Middle frontal gyrus (tissue), 1 donor: ENCODE measurements around the gene CTPS1.

Experiments used
- DNase-seq: peaks from one replicate; pipeline ENCODE4 v3.0.0-alpha.2; 2015; ENCODE audit warnings: low spot score; ENCODE audit errors: extremely low spot score

Gene CTPS1

GRCh38 chr1:41023279-41023990 lies 43.9 kb downstream of the CTPS1 start:
- no peak for DNase-seq

GRCh38 chr1:41024953-41025352 lies 45.5 kb downstream of the CTPS1 start:
- no peak for DNase-seq

GRCh38 chr1:41025979-41026819 lies 46.7 kb downstream of the CTPS1 start:
- no peak for DNase-seq

- DNase-seq, result no peak
Observed at GRCh38 chr1:41028034-41028642, 48.6 kb downstream of the CTPS1 start.

- no peak for DNase-seq
Observed at GRCh38 chr1:41030872-41031616, 51.5 kb downstream of the CTPS1 start.

GRCh38 chr1:41032147-41032546 lies 52.7 kb downstream of the CTPS1 start:
- DNase-seq, result no peak

GRCh38 chr1:41033272-41033671 lies 53.8 kb downstream of the CTPS1 start:
- no peak for DNase-seq

GRCh38 chr1:41037116-41037903 lies 57.8 kb downstream of the CTPS1 start:
- no peak for DNase-seq

- no peak for DNase-seq
Observed at GRCh38 chr1:41038110-41038509, 58.6 kb downstream of the CTPS1 start.

- DNase-seq, result no peak
Observed at GRCh38 chr1:41041614-41042270, 62.2 kb downstream of the CTPS1 start.

GRCh38 chr1:41044187-41044586 lies 64.7 kb downstream of the CTPS1 start:
- no peak for DNase-seq

GRCh38 chr1:41045740-41046139 lies 66.2 kb downstream of the CTPS1 start:
- DNase-seq, result no peak

GRCh38 chr1:41046347-41046775 lies 66.9 kb downstream of the CTPS1 start:
- no peak for DNase-seq

GRCh38 chr1:41048540-41048939 lies 69.0 kb downstream of the CTPS1 start:
- DNase-seq, result no peak

- DNase-seq, result no peak
Observed at GRCh38 chr1:41051022-41051421, 71.5 kb downstream of the CTPS1 start.

GRCh38 chr1:41053316-41053715 lies 73.8 kb downstream of the CTPS1 start:
- DNase-seq, result no peak

- no peak for DNase-seq
Observed at GRCh38 chr1:41056907-41057306, 77.4 kb downstream of the CTPS1 start.
